ENCODE results near the gene IGF2BP3.

DNA sequence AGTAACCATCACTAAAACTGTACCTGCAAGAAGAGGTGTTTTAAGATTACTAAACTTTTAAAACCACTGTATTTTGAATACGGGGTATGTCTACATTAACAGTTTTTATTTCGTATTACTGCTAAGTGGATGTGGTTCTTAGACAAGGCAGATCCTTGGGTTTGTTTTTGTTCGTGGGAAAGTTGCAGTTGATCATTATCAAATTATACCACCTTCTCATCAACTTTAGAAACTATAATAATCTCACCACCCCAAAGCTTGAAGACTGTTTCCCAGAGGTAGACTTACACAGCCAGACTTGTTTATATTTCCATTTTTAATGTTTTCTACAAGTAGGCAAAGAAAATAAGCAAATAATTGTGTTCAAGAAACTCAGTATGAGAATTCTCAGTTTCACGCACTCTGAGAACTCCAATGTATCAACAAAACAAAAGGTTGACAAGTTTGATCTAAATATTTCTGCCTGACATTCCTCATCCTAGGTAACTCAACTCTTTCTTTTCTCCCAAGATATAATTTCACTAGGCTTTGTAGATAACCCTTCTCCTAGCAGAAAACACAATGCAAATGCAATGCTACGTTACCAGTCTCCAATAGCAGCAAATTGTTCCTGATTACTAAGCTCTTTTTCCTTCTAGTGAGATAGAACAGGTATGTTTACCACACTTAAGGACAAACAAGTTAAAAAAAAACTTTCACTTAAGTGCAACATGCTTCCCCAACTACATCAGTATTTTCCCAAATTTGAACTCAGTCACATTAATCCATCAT lies 36.0 kb downstream of the IGF2BP3 start:
- TF ChIP-seq, protein P1, sequence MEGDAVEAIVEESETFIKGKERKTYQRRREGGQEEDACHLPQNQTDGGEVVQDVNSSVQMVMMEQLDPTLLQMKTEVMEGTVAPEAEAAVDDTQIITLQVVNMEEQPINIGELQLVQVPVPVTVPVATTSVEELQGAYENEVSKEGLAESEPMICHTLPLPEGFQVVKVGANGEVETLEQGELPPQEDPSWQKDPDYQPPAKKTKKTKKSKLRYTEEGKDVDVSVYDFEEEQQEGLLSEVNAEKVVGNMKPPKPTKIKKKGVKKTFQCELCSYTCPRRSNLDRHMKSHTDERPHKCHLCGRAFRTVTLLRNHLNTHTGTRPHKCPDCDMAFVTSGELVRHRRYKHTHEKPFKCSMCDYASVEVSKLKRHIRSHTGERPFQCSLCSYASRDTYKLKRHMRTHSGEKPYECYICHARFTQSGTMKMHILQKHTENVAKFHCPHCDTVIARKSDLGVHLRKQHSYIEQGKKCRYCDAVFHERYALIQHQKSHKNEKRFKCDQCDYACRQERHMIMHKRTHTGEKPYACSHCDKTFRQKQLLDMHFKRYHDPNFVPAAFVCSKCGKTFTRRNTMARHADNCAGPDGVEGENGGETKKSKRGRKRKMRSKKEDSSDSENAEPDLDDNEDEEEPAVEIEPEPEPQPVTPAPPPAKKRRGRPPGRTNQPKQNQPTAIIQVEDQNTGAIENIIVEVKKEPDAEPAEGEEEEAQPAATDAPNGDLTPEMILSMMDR (conservative IDR thresholded peaks at IDR 0.05; ENCODE audit: low read length) = no peak
- no peak for TF ChIP-seq EZH2phosphoT487 (IDR thresholded peaks at IDR 0.05; ENCODE audit: borderline replicate concordance, low read depth, low read length)
